SH-SY5Y (cell line): ENCODE measurements around the gene PI4KA.

Experiments used
- GATA2 ChIP-seq: IDR thresholded peaks from 2 replicates; pipeline ENCODE4 v1.6.1; 2011; ENCODE audit warnings: mild to moderate bottlenecking, low read depth, low read length
- GATA3 ChIP-seq: IDR thresholded peaks from 2 replicates; pipeline ENCODE4 v1.6.1; 2011; ENCODE audit warnings: low read depth, mild to moderate bottlenecking, low read length, moderate library complexity

- TF ChIP-seq GATA3 = no peak
- no peak for TF ChIP-seq GATA2
Measured at GRCh38 chr22:20663941-20664593, 194.5 kb downstream of the PI4KA start.
